SK-N-SH (cell line): ENCODE results near the gene KISS1R. TPM values are rescaled to one million over a fixed set of nuclear protein-coding genes. Genes with fewer than 3 reads are reported as not detected.

Experiments
- CTCF ChIA-PET: fragments of 300-600, 350-600 bp; formaldehyde crosslinking; extraction: SDS; loops from one replicate; lab custom pipeline; 2021; lab: Yijun Ruan, JAX
- POLR2A ChIA-PET: fragments of 350-600 bp; sonication (Branson Sonifier 250); formaldehyde crosslinking; extraction: SDS; loops from one replicate; lab custom pipeline; 2020; ENCODE audit warnings: antibody characterized with exemption, inconsistent platforms; lab: Yijun Ruan, JAX
- DNase-seq: peaks from one replicate; pipeline ENCODE4 v3.0.0; 2012
- H2AFZ ChIP-seq: fragments of 200-600 bp; sonication (generic); 2 replicates; pipeline ENCODE4 v1.8.1; 2016; ENCODE audit warnings: antibody characterized with exemption, mild to moderate bottlenecking, low read depth
- H3F3A ChIP-seq: fragments of 200-600 bp; sonication (generic); replicated peaks from 2 replicates; pipeline ENCODE3; 2016; ENCODE audit warnings: antibody characterized with exemption, mild to moderate bottlenecking; ENCODE audit not compliant: insufficient read depth
- H3K27ac ChIP-seq, 2 experiments: fragments of 200-500 bp in 1 of 2; fragments of 200-600 bp in 1 of 2; sonication (Bioruptor generic) in 1 of 2; sonication (generic), shearing (Covaris generic) in 1 of 2; 2 replicates each; pipeline versions ENCODE4 v1.5.1 to v1.6.1; 2014 to 2016; ENCODE audit warnings: low read depth in 2 of 2, inconsistent platforms in 1 of 2, low read length in 1 of 2, mild to moderate bottlenecking in 1 of 2, mixed read lengths in 1 of 2
- H3K27me3 ChIP-seq: fragments of 200-600 bp; sonication (generic), shearing (Covaris generic); 2 replicates; pipeline ENCODE4 v1.6.1; 2016; ENCODE audit warnings: mixed run types; ENCODE audit not compliant: insufficient read depth
- H3K36me3 ChIP-seq, 2 experiments: fragments of 200-500 bp in 1 of 2; fragments of 200-600 bp in 1 of 2; sonication (Bioruptor generic) in 1 of 2; sonication (generic) in 1 of 2; replicated peaks in 1 of 2; 2 replicates each; pipeline versions ENCODE3 to v1.5.1; 2014 to 2016; ENCODE audit warnings: low read length in 1 of 2, mild to moderate bottlenecking in 1 of 2; ENCODE audit not compliant: insufficient read depth in 2 of 2, control insufficient read depth in 1 of 2
- H3K4me1 ChIP-seq, 2 experiments: fragments of 200-500 bp in 1 of 2; fragments of 200-600 bp in 1 of 2; sonication (Bioruptor generic) in 1 of 2; sonication (generic), shearing (Covaris generic) in 1 of 2; 2 replicates each; pipeline versions ENCODE4 v1.5.1 to v1.6.1; 2014 to 2016; ENCODE audit warnings: low read depth in 1 of 2, low read length in 1 of 2, mixed run types in 1 of 2; ENCODE audit not compliant: insufficient read depth in 2 of 2, control insufficient read depth in 1 of 2
- H3K4me2 ChIP-seq: fragments of 200-600 bp; sonication (generic), shearing (Covaris generic); 2 replicates; pipeline ENCODE4 v1.6.1; 2017; ENCODE audit warnings: mixed run types
- H3K4me3 ChIP-seq, 2 experiments: fragments of 200-500 bp in 1 of 2; fragments of 200-600 bp in 1 of 2; sonication (Bioruptor generic) in 1 of 2; sonication (generic), shearing (Covaris generic) in 1 of 2; 2 replicates each; pipeline versions ENCODE4 v1.5.1 to v1.8.1; 2014 to 2016; ENCODE audit warnings: low read depth in 2 of 2, inconsistent platforms in 1 of 2, low read length in 1 of 2, mild to moderate bottlenecking in 1 of 2, mixed read lengths in 1 of 2, moderate library complexity in 1 of 2
- H3K79me2 ChIP-seq: fragments of 200-600 bp; sonication (generic); 2 replicates; pipeline ENCODE4 v1.8.1; 2017; ENCODE audit warnings: mild to moderate bottlenecking; ENCODE audit not compliant: insufficient read depth
- H3K9ac ChIP-seq: fragments of 200-600 bp; sonication (generic); 2 replicates; pipeline ENCODE4 v1.6.1; 2017; ENCODE audit warnings: mixed run types
- H3K9me2 ChIP-seq: fragments of 200-600 bp; sonication (generic); 2 replicates; pipeline ENCODE4 v1.6.1; 2017; ENCODE audit warnings: mixed run types
- H3K9me3 ChIP-seq: fragments of 200-600 bp; sonication (generic); 2 replicates; pipeline ENCODE4 v1.6.1; 2017; ENCODE audit warnings: mixed run types, mild to moderate bottlenecking, moderate library complexity
- H4K20me1 ChIP-seq: fragments of 200-600 bp; sonication (generic); 2 replicates; pipeline ENCODE4 v1.6.1; 2017; ENCODE audit warnings: mild to moderate bottlenecking, mixed run types; ENCODE audit not compliant: insufficient read depth
- CHD2 ChIP-seq: fragments of 150-350 bp; IDR thresholded peaks from 2 replicates; pipeline ENCODE4 v1.6.1; 2018; ENCODE audit warnings: low read length; ENCODE audit not compliant: partially characterized antibody
- EP300 ChIP-seq, 2 experiments: IDR thresholded peaks; 2 replicates each; pipeline versions ENCODE4 v1.4.0 to v1.6.1; 2012; ENCODE audit warnings: borderline replicate concordance in 1 of 2, low read depth in 1 of 2, low read length in 1 of 2
- EZH2phosphoT487 ChIP-seq: fragments of 200-600 bp; sonication (generic); IDR thresholded peaks from 2 replicates; pipeline ENCODE4 v1.6.1; 2017; ENCODE audit warnings: low read depth, mixed run types, mild to moderate bottlenecking, antibody characterized with exemption, moderate library complexity, borderline replicate concordance
- FOXM1 ChIP-seq: IDR thresholded peaks from 2 replicates; pipeline ENCODE4 v1.4.0; 2012; ENCODE audit warnings: low read depth, mild to moderate bottlenecking
- GABPA ChIP-seq: IDR thresholded peaks from 2 replicates; pipeline ENCODE4 v1.4.0; 2012; ENCODE audit warnings: low read depth, mild to moderate bottlenecking
- GATA2 ChIP-seq: sonication (generic); formaldehyde crosslinking; IDR thresholded peaks from 2 replicates; pipeline ENCODE4 v1.5.0; 2020; ENCODE audit warnings: mild to moderate bottlenecking, missing genetic modification reagents
- IRF3 ChIP-seq: fragments of 150-350 bp; IDR thresholded peaks from 2 replicates; pipeline ENCODE4 v1.6.1; 2016; ENCODE audit warnings: mild to moderate bottlenecking, low read depth, low read length
- NRF1 ChIP-seq: IDR thresholded peaks from 2 replicates; pipeline ENCODE4 v1.6.1; 2012; ENCODE audit warnings: low read depth, mild to moderate bottlenecking, low read length
- PBX3 ChIP-seq: IDR thresholded peaks from 2 replicates; pipeline ENCODE4; 2012
- POLR2AphosphoS5 ChIP-seq: IDR thresholded peaks from 2 replicates; pipeline ENCODE4 v1.6.1; 2012; ENCODE audit warnings: low read depth, low read length
- RAD21 ChIP-seq: IDR thresholded peaks from 2 replicates; pipeline ENCODE4 v1.6.1; 2012; ENCODE audit warnings: mild to moderate bottlenecking, low read length
- REST ChIP-seq: IDR thresholded peaks from 2 replicates; pipeline ENCODE4 v1.6.1; 2012; ENCODE audit warnings: mild to moderate bottlenecking, low read depth, low read length, moderate library complexity
- RFX5 ChIP-seq: IDR thresholded peaks from 2 replicates; pipeline ENCODE4 v1.6.1; 2012; ENCODE audit warnings: mild to moderate bottlenecking, improper control_type of control experiment, low read length
- SMC3 ChIP-seq: IDR thresholded peaks from 2 replicates; pipeline ENCODE4 v1.6.1; 2012; ENCODE audit warnings: low read depth, low read length, improper control_type of control experiment
- TAF1 ChIP-seq: IDR thresholded peaks from 2 replicates; pipeline ENCODE4 v1.6.1; 2012; ENCODE audit warnings: low read depth, mild to moderate bottlenecking, low read length, moderate library complexity, borderline replicate concordance
- ZBTB33 ChIP-seq: IDR thresholded peaks from 2 replicates; pipeline ENCODE4 v1.4.0; 2012; ENCODE audit warnings: low read depth, borderline replicate concordance
- WGBS: methylation state at CpG from one replicate; pipeline ENCODE4 v1.1.6; 2017; ENCODE audit warnings: low lambda C conversion rate; 5-methylcytosine and 5-hydroxymethylcytosine counted together
- polyA plus RNA-seq, 3 experiments: library from polyadenylated mRNA; depleted of rRNA; stranded (reverse); fragments of >200 nt; gene quantifications; 2 replicates each; pipeline ENCODE4 v1.2.3, GENCODE V29; 2012

The KISS1R gene
- polyA plus RNA-seq, 1 of the 3 experiments (the other 2 are of a cell fraction), result not detected

- H3K79me2 ChIP-seq, result no peaks in the 10 kb centered on the region
- H3F3A ChIP-seq, result peaks cover 6% of the 10 kb centered on the region
- 95% methylated on average over 14 of the region's 30 CpGs for WGBS
- CTCF ChIA-PET, result no interaction called here
- H3K27me3 ChIP-seq, result no peaks in the 10 kb centered on the region
- H3K4me2 ChIP-seq, result no peak overlapping the region
- H3K27ac ChIP-seq, result no peak overlapping the region
- peaks cover 10 to 53% of the 10 kb centered on the region in 2 experiments for H3K36me3 ChIP-seq
- no peak overlapping the region for H3K9ac ChIP-seq
- H3K9me2 ChIP-seq, result no peaks in the 10 kb centered on the region
- no peak overlapping the region for H2AFZ ChIP-seq
- H3K9me3 ChIP-seq, result no peaks in the 10 kb centered on the region
- POLR2A ChIA-PET, result no interaction called here
- peaks cover 0 to 15% of the 10 kb centered on the region in 2 experiments; a peak in 1 of 4 replicates for H3K4me1 ChIP-seq
- DNase-seq, result no peak
- no peak for TF ChIP-seq REST
- no peak for TF ChIP-seq TAF1
- no peak for TF ChIP-seq FOXM1
- no peak for TF ChIP-seq SMC3
- no peak for TF ChIP-seq IRF3
- TF ChIP-seq GABPA, result no peak
- no peaks in the 10 kb centered on the region for H4K20me1 ChIP-seq
- no peak overlapping the region for H3K4me3 ChIP-seq
Measured at GRCh38 chr19:882871-883497, 34.1 kb upstream of the KISS1R start.

GRCh38 chr19:883661-884211 lies 33.4 kb upstream of the KISS1R start:
- WGBS, result 95% methylated on average over 18 of the region's 22 CpGs
- H3K36me3 ChIP-seq, result peaks cover 11 to 57% of the 10 kb centered on the region in 2 experiments
- TF ChIP-seq FOXM1 (no peak), NRF1 (no peak), RAD21 (no peak), POLR2AphosphoS5 (no peak), ZBTB33 (no peak), RFX5 (no peak), GATA2 (CRISPR knock-in tag) (no peak), EZH2phosphoT487 (no peak), IRF3 (no peak), SMC3 (no peak), PBX3 (no peak), EP300 (IDR thresholded peaks at IDR 0.05; ENCODE audit: borderline replicate concordance in 1 of 2, low read depth in 1 of 2, low read length in 1 of 2) (no peak), CHD2 (no peak)

More at GRCh38 chr19:883661-884211, 33.4 kb upstream of the KISS1R start:
- Histone ChIP-seq H4K20me1 (no peaks in the 10 kb centered on the region), H3K9me3 (no peaks in the 10 kb centered on the region), H3K79me2 (no peaks in the 10 kb centered on the region), H3K9me2 (no peaks in the 10 kb centered on the region), H3K4me1 (peaks cover 0 to 15% of the 10 kb centered on the region in 2 experiments; a peak in 1 of 4 replicates), H3K4me2 (no peak overlapping the region), H3K27me3 (no peaks in the 10 kb centered on the region), H3K4me3 (no peak overlapping the region), H2AFZ (no peak overlapping the region), H3K27ac (no peak overlapping the region), H3F3A (peaks cover 6% of the 10 kb centered on the region), H3K9ac (no peak overlapping the region)
- ChIA-PET CTCF (no interaction called here), POLR2A (no interaction called here)
- no peak for DNase-seq
